Lower leg skin (tissue), 3 donors: Measurements from ENCODE around the gene STEAP1B.
"Not testable (repeated sequence)": the region's sequence is repeated elsewhere in the genome, so short reads cannot be mapped to it uniquely, and the experiment has no call there.

Source experiments
- POLR2A ChIP-seq, 2 donors: fragments of 450-650 bp; IDR thresholded peaks; one replicate each; pipeline ENCODE4 v1.6.1; 2016 to 2017; ENCODE audit warnings: antibody characterized with exemption in 2 of 2, mild to moderate bottlenecking in 1 of 2, moderate library complexity in 1 of 2
- TF ChIP-seq, protein P1 (sequence below), 3 donors: fragments of 450-650 bp; IDR thresholded peaks; one replicate each; pipeline ENCODE4 v1.5.1; 2016; ENCODE audit warnings: antibody characterized with exemption in 3 of 3, mild to moderate bottlenecking in 3 of 3, moderate library complexity in 2 of 3

DNA sequence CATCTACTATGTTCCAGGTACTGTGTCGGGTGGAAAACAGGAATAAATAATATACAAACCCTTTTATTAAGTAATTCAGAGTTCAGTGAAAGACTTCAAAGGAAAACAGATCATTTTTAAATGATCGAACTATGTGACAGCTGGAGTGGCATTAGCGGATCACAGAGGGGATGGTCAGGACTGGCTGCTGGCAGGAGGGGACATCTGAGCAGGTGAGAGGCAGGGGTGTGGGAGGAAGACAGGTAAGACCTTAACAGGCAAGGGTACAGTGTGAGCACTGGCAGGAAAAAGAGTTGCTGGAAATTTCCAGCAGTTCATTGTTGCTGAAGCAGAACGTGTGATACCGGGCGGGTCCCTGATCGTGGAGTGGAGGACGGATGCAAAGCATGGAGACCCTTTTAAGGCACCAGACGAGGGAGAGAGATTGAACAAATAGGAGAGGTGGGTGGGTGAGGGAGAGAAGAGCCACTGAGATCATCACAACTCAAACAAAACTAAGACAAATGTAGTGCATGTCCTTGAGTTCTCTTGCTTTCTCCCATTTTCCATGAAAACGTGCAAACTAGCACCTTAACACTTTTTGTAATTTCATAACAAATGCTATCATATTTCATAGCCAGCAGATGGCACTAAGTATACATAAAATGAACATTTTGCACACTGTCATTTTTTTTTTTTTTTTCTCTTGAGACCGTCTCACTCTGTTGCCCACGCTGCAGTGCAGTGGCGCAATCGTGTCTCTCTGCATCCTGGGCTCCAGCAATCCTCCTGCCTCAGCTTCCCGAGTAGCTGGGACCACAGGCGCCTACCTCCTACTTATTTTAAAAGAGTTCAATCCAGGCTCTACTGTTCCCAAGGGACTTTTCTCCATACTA lies 23.7 kb upstream of the STEAP1B start:
- TF ChIP-seq, protein P1, sequence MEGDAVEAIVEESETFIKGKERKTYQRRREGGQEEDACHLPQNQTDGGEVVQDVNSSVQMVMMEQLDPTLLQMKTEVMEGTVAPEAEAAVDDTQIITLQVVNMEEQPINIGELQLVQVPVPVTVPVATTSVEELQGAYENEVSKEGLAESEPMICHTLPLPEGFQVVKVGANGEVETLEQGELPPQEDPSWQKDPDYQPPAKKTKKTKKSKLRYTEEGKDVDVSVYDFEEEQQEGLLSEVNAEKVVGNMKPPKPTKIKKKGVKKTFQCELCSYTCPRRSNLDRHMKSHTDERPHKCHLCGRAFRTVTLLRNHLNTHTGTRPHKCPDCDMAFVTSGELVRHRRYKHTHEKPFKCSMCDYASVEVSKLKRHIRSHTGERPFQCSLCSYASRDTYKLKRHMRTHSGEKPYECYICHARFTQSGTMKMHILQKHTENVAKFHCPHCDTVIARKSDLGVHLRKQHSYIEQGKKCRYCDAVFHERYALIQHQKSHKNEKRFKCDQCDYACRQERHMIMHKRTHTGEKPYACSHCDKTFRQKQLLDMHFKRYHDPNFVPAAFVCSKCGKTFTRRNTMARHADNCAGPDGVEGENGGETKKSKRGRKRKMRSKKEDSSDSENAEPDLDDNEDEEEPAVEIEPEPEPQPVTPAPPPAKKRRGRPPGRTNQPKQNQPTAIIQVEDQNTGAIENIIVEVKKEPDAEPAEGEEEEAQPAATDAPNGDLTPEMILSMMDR (IDR thresholded peaks at IDR 0.05): not testable (repeated sequence)
- TF ChIP-seq POLR2A (IDR thresholded peaks at IDR 0.05): not testable (repeated sequence)
